Activated CD4-positive, alpha-beta memory T cell treated with anti-CD3 and anti-CD28 coated beads, Interleukin-2, amount 10 ng/mL, durations not matched to agents 7 days and 5 days (primary cell): ENCODE measurements around the gene LCE1F. TPM values are rescaled to one million over a fixed set of nuclear protein-coding genes. Genes with fewer than 3 reads are reported as not detected.

Experiments used
- CTCF ChIA-PET: fragments of 350-600 bp; sonication (Branson Sonifier 250); formaldehyde crosslinking; loops from one replicate; lab custom pipeline; 2021; ENCODE audit warnings: antibody characterized with exemption, inconsistent platforms; lab: Charles Lee
- POLR2A ChIA-PET: fragments of 350-600 bp; sonication (Branson Sonifier 250); formaldehyde crosslinking; loops from one replicate; lab custom pipeline; 2021; ENCODE audit warnings: antibody characterized with exemption; lab: Charles Lee
- DNase-seq: peaks from one replicate; pipeline ENCODE4 v3.0.0-alpha.2; 2020
- H3K27ac Mint-ChIP-seq: one replicate; pipeline ENCODE4 v1.8.0; 2021; ENCODE audit warnings: mild to moderate bottlenecking, mixed read lengths
- H3K27me3 Mint-ChIP-seq: one replicate; pipeline ENCODE4 v1.8.0; 2021; ENCODE audit warnings: mixed read lengths
- H3K36me3 Mint-ChIP-seq: one replicate; pipeline ENCODE4 v1.8.0; 2021; ENCODE audit warnings: low read depth, mixed read lengths
- H3K4me1 Mint-ChIP-seq: one replicate; pipeline ENCODE4 v1.8.0; 2021; ENCODE audit warnings: mixed read lengths
- H3K4me3 Mint-ChIP-seq: one replicate; pipeline ENCODE4 v1.8.0; 2021; ENCODE audit warnings: mild to moderate bottlenecking, mixed read lengths
- H3K9me3 Mint-ChIP-seq: one replicate; pipeline ENCODE4 v1.8.0; 2021; ENCODE audit warnings: mixed read lengths
- total RNA-seq, 2 experiments: library from RNA; stranded (reverse); gene quantifications; one replicate each; pipeline ENCODE4 v1.2.3, GENCODE V29; 2021

The LCE1F gene
- total RNA-seq, 2 experiments from 2014 or later, result not detected

GRCh38 chr1:152796421-152796820 lies 21.5 kb downstream of the LCE1F start, which contains the start of gene LCE1D:
LCE1D (plus strand) TSS chr1:152796721; CDS start chr1:152797795, 1,074 bp downstream.
- POLR2A ChIA-PET, result no interaction called here
- H3K27me3 Mint-ChIP-seq, result peaks cover 4% of the 10 kb centered on the region
- no peak within 1 kb of the TSS for H3K4me3 Mint-ChIP-seq
- no peak within 1 kb of the TSS for H3K27ac Mint-ChIP-seq
- DNase-seq, result no peak
- CTCF ChIA-PET, result no interaction called here
- no peaks in the 10 kb centered on the region for H3K36me3 Mint-ChIP-seq
- no peaks in the 10 kb centered on the region for H3K9me3 Mint-ChIP-seq
- no peaks in the 10 kb centered on the region for H3K4me1 Mint-ChIP-seq

DNA sequence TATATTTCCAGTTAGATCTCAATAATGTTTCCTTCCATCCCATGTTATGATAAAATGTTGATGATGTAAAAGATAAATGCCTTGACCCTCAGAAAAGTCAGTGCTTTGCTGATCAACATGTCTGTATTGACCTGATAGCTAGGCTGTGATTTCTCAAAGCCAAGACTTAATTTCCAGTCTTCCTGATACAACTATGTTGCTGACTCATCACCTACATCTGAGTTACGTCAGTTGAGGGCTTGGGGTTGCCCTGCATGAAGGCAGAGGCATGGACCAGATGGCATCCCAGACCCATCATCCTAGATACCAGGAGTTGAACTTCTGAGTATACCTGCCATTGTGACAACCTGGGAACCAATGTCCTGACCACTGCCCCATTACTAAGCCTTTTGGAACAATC lies 26.4 kb downstream of the LCE1F start:
- Mint-ChIP-seq H3K9me3 (no peaks in the 10 kb centered on the region), H3K36me3 (no peaks in the 10 kb centered on the region), H3K27me3 (peaks cover 8% of the 10 kb centered on the region), H3K4me3 (no peak overlapping the region), H3K27ac (no peak overlapping the region), H3K4me1 (no peaks in the 10 kb centered on the region)
- no peak for DNase-seq
- CTCF ChIA-PET, result no interaction called here
- POLR2A ChIA-PET, result no interaction called here

DNA sequence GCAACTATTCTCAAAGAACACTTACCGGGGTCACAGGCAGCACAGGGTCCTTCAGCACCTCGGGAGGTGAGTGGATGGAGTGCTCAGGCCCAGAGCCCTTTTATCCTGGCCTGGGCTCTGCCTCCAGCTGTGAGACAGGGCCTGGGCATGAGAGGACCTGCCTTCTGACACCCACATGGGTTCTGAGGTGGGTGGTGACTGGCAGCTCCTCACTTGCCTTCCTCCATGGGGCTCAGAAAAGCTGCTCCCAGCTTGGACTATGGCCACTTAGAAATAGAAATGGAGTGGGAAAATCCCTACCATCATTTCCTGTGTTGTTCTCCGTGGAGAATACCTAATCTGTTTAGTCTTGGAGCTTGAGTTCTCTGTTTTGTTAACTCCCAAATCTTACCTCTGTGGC lies 31.6 kb downstream of the LCE1F start, which contains the start of gene LCE1C:
LCE1C (minus strand) TSS at position 76 of the 400 bp plus-strand sequence. CDS start 1,173 bp downstream, outside the sequence.
- peaks cover 4% of the 10 kb centered on the region for H3K27me3 Mint-ChIP-seq
- no peaks in the 10 kb centered on the region for H3K4me1 Mint-ChIP-seq
- ChIA-PET POLR2A (no interaction called here), CTCF (interaction anchor here (0.6 kb wide), 1 partner anchor 14 kb away, joined by 3 read pairs; no protein-coding TSS in a partner anchor)
- H3K27ac Mint-ChIP-seq, result no peak within 1 kb of the TSS
- no peaks in the 10 kb centered on the region for H3K9me3 Mint-ChIP-seq
- DNase-seq, result no peak
- H3K4me3 Mint-ChIP-seq, result no peak within 1 kb of the TSS
- no peaks in the 10 kb centered on the region for H3K36me3 Mint-ChIP-seq

GRCh38 chr1:152811050-152811449 lies 36.1 kb downstream of the LCE1F start:
- ChIA-PET POLR2A (no interaction called here), CTCF (no interaction called here)
- Mint-ChIP-seq H3K27me3 (peaks cover 5% of the 10 kb centered on the region), H3K4me1 (no peaks in the 10 kb centered on the region), H3K36me3 (no peaks in the 10 kb centered on the region), H3K9me3 (no peaks in the 10 kb centered on the region), H3K27ac (no peak overlapping the region), H3K4me3 (no peak overlapping the region)
- no peak for DNase-seq

DNA sequence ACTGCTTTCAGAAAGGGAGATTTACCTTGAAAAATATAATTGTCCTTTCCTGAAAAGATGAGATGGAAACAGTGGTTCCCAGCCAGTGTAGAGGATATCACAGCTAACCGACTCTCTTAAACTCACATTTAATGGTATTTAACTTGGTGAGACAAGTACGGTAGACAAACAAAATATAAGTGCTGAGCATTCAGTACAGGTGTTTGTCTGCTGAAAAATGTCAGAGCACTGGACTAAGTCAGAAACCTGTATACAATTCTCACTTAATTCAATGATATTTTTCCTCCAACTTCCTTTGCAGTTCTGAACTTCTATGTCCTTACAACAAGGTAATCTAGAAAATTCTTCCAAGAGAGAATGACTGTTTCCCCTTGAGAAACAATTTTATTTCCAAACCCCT lies 36.7 kb downstream of the LCE1F start, which contains the start of gene LCE1B:
LCE1B (plus strand) TSS at position 301 of the 400 bp plus-strand sequence. CDS start 476 bp downstream, outside the sequence.
- ChIA-PET POLR2A (no interaction called here), CTCF (no interaction called here)
- no peaks in the 10 kb centered on the region for H3K9me3 Mint-ChIP-seq

GRCh38 chr1:152817309-152817708 lies 42.4 kb downstream of the LCE1F start:
- Mint-ChIP-seq H3K9me3 (no peaks in the 10 kb centered on the region), H3K27ac (no peak overlapping the region), H3K27me3 (peaks cover 4% of the 10 kb centered on the region), H3K4me1 (no peaks in the 10 kb centered on the region), H3K4me3 (no peak overlapping the region), H3K36me3 (no peaks in the 10 kb centered on the region)
- CTCF ChIA-PET, result no interaction called here
- POLR2A ChIA-PET, result no interaction called here
- DNase-seq, result no peak

More for the DNA sequence above, 36.7 kb downstream of the LCE1F start, which contains the start of gene LCE1B:
- Mint-ChIP-seq H3K27ac (no peak within 1 kb of the TSS), H3K4me1 (no peaks in the 10 kb centered on the region), H3K4me3 (no peak within 1 kb of the TSS), H3K36me3 (no peaks in the 10 kb centered on the region), H3K27me3 (peaks cover 5% of the 10 kb centered on the region)
- no peak for DNase-seq

GRCh38 chr1:152823294-152823693 lies 48.4 kb downstream of the LCE1F start:
- Mint-ChIP-seq H3K36me3 (no peaks in the 10 kb centered on the region), H3K27me3 (peaks cover 18% of the 10 kb centered on the region), H3K4me1 (no peaks in the 10 kb centered on the region), H3K27ac (no peak overlapping the region), H3K9me3 (no peaks in the 10 kb centered on the region), H3K4me3 (no peak overlapping the region)
- CTCF ChIA-PET, result no interaction called here
- POLR2A ChIA-PET, result no interaction called here
- DNase-seq, result no peak

- H3K27me3 Mint-ChIP-seq, result peaks cover 17% of the 10 kb centered on the region
- DNase-seq, result no peak
- no peaks in the 10 kb centered on the region for H3K36me3 Mint-ChIP-seq
- CTCF ChIA-PET, result no interaction called here
- no peak overlapping the region for H3K4me3 Mint-ChIP-seq
- no peaks in the 10 kb centered on the region for H3K4me1 Mint-ChIP-seq
- POLR2A ChIA-PET, result no interaction called here
- H3K9me3 Mint-ChIP-seq, result no peaks in the 10 kb centered on the region
- H3K27ac Mint-ChIP-seq, result no peak overlapping the region
Observed at GRCh38 chr1:152824964-152825363, 50.0 kb downstream of the LCE1F start.

Other genes starting within 250 kb of the LCE1F start
- not detected for gene LCE3E, start 208.4 kb upstream of the LCE1F start, total RNA-seq
- not detected for gene LCE3D, start 194.6 kb upstream of the LCE1F start, total RNA-seq
- gene LCE3C, start 174.9 kb upstream of the LCE1F start, total RNA-seq, result not detected
- gene LCE3B, start 161.3 kb upstream of the LCE1F start, total RNA-seq, result not detected
- gene LCE3A, start 152.0 kb upstream of the LCE1F start, total RNA-seq, result not detected
- gene LCE2D, start 111.8 kb upstream of the LCE1F start, total RNA-seq, result not detected
- gene LCE2C, start 99.9 kb upstream of the LCE1F start, total RNA-seq, result not detected
- not detected for gene LCE2B, start 89.0 kb upstream of the LCE1F start, total RNA-seq
- not detected for gene LCE2A, start 76.8 kb upstream of the LCE1F start, total RNA-seq
- gene LCE4A, start 67.0 kb upstream of the LCE1F start, total RNA-seq, result not detected
- gene KPRP, start 17.1 kb upstream of the LCE1F start, total RNA-seq, result not detected
- gene LCE1E, start 11.1 kb downstream of the LCE1F start, total RNA-seq, result not detected
- not detected for gene LCE1D, start 21.6 kb downstream of the LCE1F start, total RNA-seq
- gene LCE1C, start 31.5 kb downstream of the LCE1F start, total RNA-seq, result not detected
- gene LCE1B, start 36.8 kb downstream of the LCE1F start, total RNA-seq, result not detected
- not detected for gene LCE1A, start 52.3 kb downstream of the LCE1F start, total RNA-seq
- gene LCE6A, start 67.7 kb downstream of the LCE1F start, total RNA-seq, result not detected
- not detected for gene LCE7A, start 84.9 kb downstream of the LCE1F start, total RNA-seq
- not detected for gene SMCP, start 103.2 kb downstream of the LCE1F start, total RNA-seq
- not detected for gene IVL, start 133.4 kb downstream of the LCE1F start, total RNA-seq
- not detected for gene SPRR5, start 172.1 kb downstream of the LCE1F start, total RNA-seq
- not detected for gene SPRR4, start 195.5 kb downstream of the LCE1F start, total RNA-seq
- not detected for gene SPRR1A, start 208.9 kb downstream of the LCE1F start, total RNA-seq
- not detected for gene SPRR3, start 226.6 kb downstream of the LCE1F start, total RNA-seq